ENCODE measurements around the gene ARFGEF3. TPM values are rescaled to one million over a fixed set of nuclear protein-coding genes. Genes with fewer than 3 reads are reported as not detected.

The ARFGEF3 gene
- total RNA-seq, 1 donor from 2014 or later = 24.0 TPM

GRCh38 chr6:138235693-138236092, 74.0 kb downstream of the ARFGEF3 start:
- no peak for DNase-seq (ENCODE audit: extremely low spot score, unreplicated experiment)
- H3K9me3 Mint-ChIP-seq = no peaks in the 10 kb centered on the region
- H3K4me3 Mint-ChIP-seq = no peak overlapping the region

GRCh38 chr6:138237463-138237862, 75.7 kb downstream of the ARFGEF3 start:
- peaks cover 8% of the 10 kb centered on the region for H3K4me1 Mint-ChIP-seq (ENCODE audit: unreplicated experiment)
- no peak for DNase-seq (ENCODE audit: extremely low spot score, unreplicated experiment)
- no peak for TF ChIP-seq CTCF (conservative IDR thresholded peaks at IDR 0.05)
- H3K36me3 Mint-ChIP-seq = peaks cover 4% of the 10 kb centered on the region
- no peak overlapping the region for H3K27ac Mint-ChIP-seq
- no peaks in the 10 kb centered on the region for H3K9me3 Mint-ChIP-seq
- no peaks in the 10 kb centered on the region for H3K27me3 Mint-ChIP-seq
- no peak overlapping the region for H3K4me3 Mint-ChIP-seq

More at GRCh38 chr6:138235693-138236092, 74.0 kb downstream of the ARFGEF3 start:
- H3K27me3 Mint-ChIP-seq = no peaks in the 10 kb centered on the region
- TF ChIP-seq CTCF (conservative IDR thresholded peaks at IDR 0.05) = no peak
- H3K36me3 Mint-ChIP-seq = peaks cover 4% of the 10 kb centered on the region
- no peak overlapping the region for H3K27ac Mint-ChIP-seq
- H3K4me1 Mint-ChIP-seq (ENCODE audit: unreplicated experiment) = peaks cover 18% of the 10 kb centered on the region

- no peak for TF ChIP-seq CTCF (conservative IDR thresholded peaks at IDR 0.05)
- Mint-ChIP-seq H3K4me3 (no peak overlapping the region), H3K27ac (no peak overlapping the region), H3K27me3 (no peaks in the 10 kb centered on the region), H3K4me1 (ENCODE audit: unreplicated experiment) (peaks cover 8% of the 10 kb centered on the region), H3K9me3 (no peaks in the 10 kb centered on the region), H3K36me3 (no peaks in the 10 kb centered on the region)
- DNase-seq (ENCODE audit: extremely low spot score, unreplicated experiment) = no peak
Measured at GRCh38 chr6:138238368-138238767, 76.6 kb downstream of the ARFGEF3 start.

- Mint-ChIP-seq H3K36me3 (no peaks in the 10 kb centered on the region), H3K9me3 (no peaks in the 10 kb centered on the region)
Measured at GRCh38 chr6:138239774-138240173, 78.0 kb downstream of the ARFGEF3 start.

GRCh38 chr6:138240476-138241245, 78.9 kb downstream of the ARFGEF3 start:
- DNase-seq (ENCODE audit: extremely low spot score, unreplicated experiment) = no peak
- no peak for TF ChIP-seq CTCF (conservative IDR thresholded peaks at IDR 0.05)
- Mint-ChIP-seq H3K27ac (no peak overlapping the region), H3K9me3 (no peaks in the 10 kb centered on the region), H3K4me1 (ENCODE audit: unreplicated experiment) (peaks cover 3% of the 10 kb centered on the region), H3K4me3 (no peak overlapping the region), H3K27me3 (no peaks in the 10 kb centered on the region), H3K36me3 (no peaks in the 10 kb centered on the region)

More at GRCh38 chr6:138239774-138240173, 78.0 kb downstream of the ARFGEF3 start:
- DNase-seq (ENCODE audit: extremely low spot score, unreplicated experiment) = no peak
- Mint-ChIP-seq H3K4me1 (ENCODE audit: unreplicated experiment) (peaks cover 3% of the 10 kb centered on the region), H3K27me3 (no peaks in the 10 kb centered on the region), H3K27ac (no peak overlapping the region), H3K4me3 (no peak overlapping the region)
- no peak for TF ChIP-seq CTCF (conservative IDR thresholded peaks at IDR 0.05)

Measured in type B pancreatic cell (in vitro differentiated cells).